AG09309 (cell line): ENCODE data around the gene BTRC.

Experiments
- DNase-seq: peaks from one replicate; pipeline ENCODE4 v3.0.0-alpha.2; 2010; ENCODE audit warnings: low read depth
- H3K4me3 ChIP-seq: 2 replicates; pipeline ENCODE4 v1.5.1; 2011; ENCODE audit warnings: mild to moderate bottlenecking, low read depth, low read length, moderate library complexity; ENCODE audit not compliant: control insufficient read depth
- CTCF ChIP-seq: IDR thresholded peaks from 2 replicates; pipeline ENCODE4 v1.5.1; 2011; ENCODE audit warnings: mild to moderate bottlenecking, low read depth, low read length, inconsistent platforms; ENCODE audit not compliant: insufficient read depth, control insufficient read depth; ENCODE audit errors: missing control alignments

BTRC gene

DNA sequence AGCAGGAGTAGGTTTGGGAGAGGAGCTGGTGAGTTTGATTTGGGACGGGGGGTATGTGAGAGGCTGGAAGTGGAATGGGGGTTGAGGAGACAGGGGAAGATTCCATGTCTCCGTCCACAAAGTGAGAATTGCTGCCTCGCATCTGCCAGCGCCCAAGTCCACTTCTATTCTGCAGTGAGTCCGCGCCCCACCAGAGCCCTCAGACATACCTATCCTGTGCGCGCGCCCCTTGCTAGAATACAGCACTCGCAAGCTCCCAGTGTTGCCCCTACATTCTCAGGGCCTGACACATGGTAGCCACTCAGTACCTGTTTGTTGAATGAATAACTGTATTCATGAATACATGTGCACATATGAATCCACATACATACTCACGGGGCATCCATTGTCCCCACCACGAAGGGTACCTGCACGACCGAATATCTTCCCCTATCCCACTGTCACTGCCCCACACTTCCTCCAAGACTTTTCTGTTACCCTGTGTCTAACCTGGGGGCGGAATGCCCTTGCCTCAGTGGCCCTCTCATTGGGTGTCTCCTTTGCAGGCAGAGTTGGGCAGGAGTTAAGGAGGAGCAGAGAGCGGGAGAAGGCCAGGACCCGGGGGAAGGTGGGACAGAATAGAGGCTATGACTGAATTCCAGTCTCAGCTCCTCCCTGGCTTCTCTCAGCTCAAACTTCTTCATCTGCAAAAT is 214.2 kb downstream of the BTRC start:
- TF ChIP-seq CTCF = no peak
- no peak overlapping the region for H3K4me3 ChIP-seq
- no peak for DNase-seq

- H3K4me3 ChIP-seq = no peak overlapping the region
- no peak for DNase-seq
- TF ChIP-seq CTCF = no peak
Measured at GRCh38 chr10:101569323-101569621, 215.3 kb downstream of the BTRC start.

DNA sequence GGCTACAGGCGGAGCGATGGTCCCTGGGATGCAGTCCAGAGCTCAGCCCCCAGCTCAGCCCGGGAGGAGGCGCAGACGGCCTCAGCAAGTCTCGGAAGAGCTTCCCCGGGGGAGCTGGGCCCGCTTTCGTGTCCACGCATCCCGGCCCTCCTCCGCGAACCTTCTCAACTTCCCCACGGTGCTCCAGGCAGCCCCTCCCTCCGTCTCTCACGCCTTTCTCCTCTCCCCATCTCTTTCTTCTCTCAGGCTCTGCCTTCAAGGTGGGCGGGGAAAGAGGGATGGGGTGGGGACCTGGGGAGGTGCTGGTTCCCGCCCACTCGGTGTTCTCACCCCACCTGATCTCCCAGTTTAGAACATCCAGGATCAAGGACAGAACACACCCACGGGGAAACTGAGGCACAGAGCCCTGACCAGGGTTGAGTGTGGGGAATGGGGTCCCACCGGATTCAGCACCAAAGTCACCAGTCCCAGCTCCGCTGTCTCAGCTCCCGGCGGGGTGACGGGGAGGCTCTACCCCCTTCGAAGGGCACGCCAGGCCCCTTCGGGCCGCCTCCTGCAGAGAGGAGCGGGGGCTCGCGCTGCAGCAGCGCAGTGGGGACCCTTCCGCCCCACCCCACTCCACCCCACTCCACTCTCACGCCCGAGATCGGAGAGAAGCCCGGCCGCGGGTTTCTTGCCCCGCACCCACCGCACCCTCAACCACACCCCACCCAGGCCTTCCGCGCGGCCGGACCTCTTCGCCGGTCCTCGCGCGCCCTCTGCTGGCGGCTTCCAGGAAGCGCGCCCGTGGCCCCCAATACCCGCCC is 215.9 kb downstream of the BTRC start:
- DNase-seq = no peak
- TF ChIP-seq CTCF = peak; percentile 65
- peak overlapping the region; percentile 70 for H3K4me3 ChIP-seq

GRCh38 chr10:101570428-101571270 is 216.7 kb downstream of the BTRC start:
- peak overlapping the region; percentile 70 for H3K4me3 ChIP-seq
- DNase-seq = no peak
- no peak for TF ChIP-seq CTCF

GRCh38 chr10:101571271-101571925 is 217.4 kb downstream of the BTRC start:
- H3K4me3 ChIP-seq = no peak overlapping the region
- no peak for TF ChIP-seq CTCF
- DNase-seq = no peak

- no peak for TF ChIP-seq CTCF
- H3K4me3 ChIP-seq = no peak overlapping the region
- no peak for DNase-seq
Measured at GRCh38 chr10:101572126-101572525, 218.2 kb downstream of the BTRC start.
